Hematopoietic multipotent progenitor cell treated with erythropoietin and hydrocortisone succinate and interleukin-3 and kit ligand, for 6 days (in vitro differentiated cells): ENCODE data around the gene SRGAP2B.
"Not testable (repeated sequence)": the region's sequence is repeated elsewhere in the genome, so short reads cannot be mapped to it uniquely, and the experiment has no call there.

ENCODE experiments used
- DNase-seq: peaks from one replicate; pipeline ENCODE4 v3.0.0-alpha.2; 2015

SRGAP2B gene

GRCh38 chr1:145041519-145041918, 53.6 kb downstream of the SRGAP2B start:
- not testable (repeated sequence) for DNase-seq

- not testable (repeated sequence) for DNase-seq
Measured at GRCh38 chr1:145036019-145036418, 59.1 kb downstream of the SRGAP2B start.

GRCh38 chr1:145033523-145033922, 61.6 kb downstream of the SRGAP2B start:
- not testable (repeated sequence) for DNase-seq

- DNase-seq, result not testable (repeated sequence)
Measured at GRCh38 chr1:145027251-145027650, 67.9 kb downstream of the SRGAP2B start.

GRCh38 chr1:145025286-145025685, 69.8 kb downstream of the SRGAP2B start:
- DNase-seq, result not testable (repeated sequence)

- not testable (repeated sequence) for DNase-seq
Measured at GRCh38 chr1:145022259-145022658, 72.9 kb downstream of the SRGAP2B start.

- not testable (repeated sequence) for DNase-seq
Measured at GRCh38 chr1:145021749-145022148, 73.4 kb downstream of the SRGAP2B start.

- DNase-seq, result not testable (repeated sequence)
Measured at GRCh38 chr1:145019709-145020108, 75.4 kb downstream of the SRGAP2B start.

- DNase-seq, result not testable (repeated sequence)
Measured at GRCh38 chr1:145017725-145018124, 77.4 kb downstream of the SRGAP2B start.

- not testable (repeated sequence) for DNase-seq
Measured at GRCh38 chr1:145016492-145016862, 78.7 kb downstream of the SRGAP2B start.

- DNase-seq, result not testable (repeated sequence)
Measured at GRCh38 chr1:145015744-145016491, 79.2 kb downstream of the SRGAP2B start.

- DNase-seq, result not testable (repeated sequence)
Measured at GRCh38 chr1:145013353-145013752, 81.8 kb downstream of the SRGAP2B start.

- DNase-seq, result not testable (repeated sequence)
Measured at GRCh38 chr1:145011811-145012210, 83.3 kb downstream of the SRGAP2B start.

- not testable (repeated sequence) for DNase-seq
Measured at GRCh38 chr1:145010580-145010979, 84.5 kb downstream of the SRGAP2B start.

- not testable (repeated sequence) for DNase-seq
Measured at GRCh38 chr1:145009928-145010327, 85.2 kb downstream of the SRGAP2B start.

- DNase-seq, result not testable (repeated sequence)
Measured at GRCh38 chr1:145008388-145008787, 86.7 kb downstream of the SRGAP2B start.

GRCh38 chr1:145005142-145005541, 90.0 kb downstream of the SRGAP2B start:
- not testable (repeated sequence) for DNase-seq

GRCh38 chr1:145001381-145001780, 93.7 kb downstream of the SRGAP2B start:
- not testable (repeated sequence) for DNase-seq

GRCh38 chr1:145000743-145001326, 94.3 kb downstream of the SRGAP2B start:
- DNase-seq, result not testable (repeated sequence)

GRCh38 chr1:145000074-145000742, 94.9 kb downstream of the SRGAP2B start:
- DNase-seq, result not testable (repeated sequence)

- DNase-seq, result not testable (repeated sequence)
Measured at GRCh38 chr1:144998981-144999273, 96.2 kb downstream of the SRGAP2B start.

- DNase-seq, result not testable (repeated sequence)
Measured at GRCh38 chr1:144998134-144998980, 96.8 kb downstream of the SRGAP2B start.
